Measurements from ENCODE around the gene ARHGEF16. TPM values are rescaled to one million over a fixed set of nuclear protein-coding genes. Genes with fewer than 3 reads are reported as not detected.

ARHGEF16 gene
- total RNA-seq, 1 experiment from 2014 or later, result 25.1 TPM

- no peak overlapping the region for H3K4me2 ChIP-seq
- DNase-seq, result no peak
- no peak for TF ChIP-seq CTCF (conservative IDR thresholded peaks at IDR 0.05)
- TF ChIP-seq EZH2 (IDR thresholded peaks at IDR 0.05; ENCODE audit: low read depth), result no peak
- CTCF ChIA-PET, result no interaction called here
- POLR2A ChIA-PET (ENCODE audit: unreplicated experiment), result no interaction called here
- no peak overlapping the region for H3K27ac ChIP-seq
- no TSS peak for BruUV-seq (replicated peaks)
- intact Hi-C loops (cut with micrococcal nuclease; ENCODE audit: unreplicated experiment), result no loop called here
- peaks cover 12% of the 10 kb centered on the region; the same call in 1 of the 2 replicates for H4K20me1 ChIP-seq (ENCODE audit: insufficient read depth)
- H3K27me3 ChIP-seq (ENCODE audit: insufficient read depth, low read depth), result no peaks in the 10 kb centered on the region
- no peaks in the 10 kb centered on the region for H3K9me3 ChIP-seq (ENCODE audit: insufficient read depth, low read depth)
- H3F3A ChIP-seq (ENCODE audit: insufficient read depth, low read depth), result 0 out of 2 replicates have a peak, but pooled peaks cover under 1% of the 10 kb centered on the region
- no peaks in the 10 kb centered on the region for H3K9me2 ChIP-seq (ENCODE audit: insufficient read depth)
- H2AFZ ChIP-seq, result no peak overlapping the region
- H3K4me3 ChIP-seq, result no peak overlapping the region
- no peaks in the 10 kb centered on the region for H3K36me3 ChIP-seq (ENCODE audit: low read depth)
- peaks cover 7% of the 10 kb centered on the region for H3K4me1 ChIP-seq (replicated peaks; ENCODE audit: insufficient read depth)
- no peaks in the 10 kb centered on the region for H3K79me2 ChIP-seq (ENCODE audit: low read depth)
Observed at GRCh38 chr1:3465091-3465934, 10.8 kb downstream of the ARHGEF16 start.

- Histone ChIP-seq H3K4me2 (no peak overlapping the region), H3K79me2 (ENCODE audit: low read depth) (no peaks in the 10 kb centered on the region), H3K27ac (no peak overlapping the region), H3K4me3 (no peak overlapping the region), H3K9me2 (ENCODE audit: insufficient read depth) (no peaks in the 10 kb centered on the region), H3K9me3 (ENCODE audit: insufficient read depth, low read depth) (no peaks in the 10 kb centered on the region), H3K4me1 (replicated peaks; ENCODE audit: insufficient read depth) (peaks cover under 1% of the 10 kb centered on the region), H2AFZ (no peak overlapping the region), H3F3A (ENCODE audit: insufficient read depth, low read depth) (no peaks in the 10 kb centered on the region), H3K27me3 (ENCODE audit: insufficient read depth, low read depth) (no peaks in the 10 kb centered on the region), H4K20me1 (ENCODE audit: insufficient read depth) (peaks cover 9% of the 10 kb centered on the region; the same call in 1 of the 2 replicates), H3K36me3 (ENCODE audit: low read depth) (no peaks in the 10 kb centered on the region)
- TF ChIP-seq CTCF (conservative IDR thresholded peaks at IDR 0.05) (no peak), EZH2 (IDR thresholded peaks at IDR 0.05; ENCODE audit: low read depth) (no peak)
- intact Hi-C loops (cut with micrococcal nuclease; ENCODE audit: unreplicated experiment), result no loop called here
- ChIA-PET CTCF (no interaction called here), POLR2A (ENCODE audit: unreplicated experiment) (no interaction called here)
- no TSS peak for BruUV-seq (replicated peaks)
- no peak for DNase-seq
Observed at GRCh38 chr1:3465935-3466321, 11.5 kb downstream of the ARHGEF16 start.

GRCh38 chr1:3466366-3467075 lies 12.1 kb downstream of the ARHGEF16 start:
- no peaks in the 10 kb centered on the region for H3K4me1 ChIP-seq (replicated peaks; ENCODE audit: insufficient read depth)
- no peak for DNase-seq
- no peaks in the 10 kb centered on the region for H3K9me2 ChIP-seq (ENCODE audit: insufficient read depth)
- no peaks in the 10 kb centered on the region for H3K27me3 ChIP-seq (ENCODE audit: insufficient read depth, low read depth)
- ChIA-PET CTCF (interaction anchor here (0.6 kb wide), 1 partner anchor 42 kb away, joined by 3 read pairs; no protein-coding TSS in a partner anchor), POLR2A (ENCODE audit: unreplicated experiment) (no interaction called here)
- TF ChIP-seq EZH2 (IDR thresholded peaks at IDR 0.05; ENCODE audit: low read depth) (no peak), CTCF (conservative IDR thresholded peaks at IDR 0.05) (no peak)
- intact Hi-C loops (cut with micrococcal nuclease; ENCODE audit: unreplicated experiment), result no loop called here
- H4K20me1 ChIP-seq (ENCODE audit: insufficient read depth), result peaks cover 4% of the 10 kb centered on the region; the same call in 1 of the 2 replicates
- H2AFZ ChIP-seq, result no peak overlapping the region
- no peak overlapping the region for H3K4me3 ChIP-seq
- H3K79me2 ChIP-seq (ENCODE audit: low read depth), result no peaks in the 10 kb centered on the region
- H3K9me3 ChIP-seq (ENCODE audit: insufficient read depth, low read depth), result no peaks in the 10 kb centered on the region
- H3K27ac ChIP-seq, result no peak overlapping the region
- H3K36me3 ChIP-seq (ENCODE audit: low read depth), result no peaks in the 10 kb centered on the region
- H3K4me2 ChIP-seq, result no peak overlapping the region
- peaks cover 1% of the 10 kb centered on the region; the same call in 1 of the 2 replicates for H3F3A ChIP-seq (ENCODE audit: insufficient read depth, low read depth)
- no TSS peak for BruUV-seq (replicated peaks)

All from PC-9 (cell line).